Liver (tissue), 9 donors: Measurements from ENCODE around the gene COL27A1. TPM values are rescaled to one million over a fixed set of nuclear protein-coding genes. Genes with fewer than 3 reads are reported as not detected.

Source experiments
- DNase-seq: peaks from one replicate; pipeline ENCODE4 v3.0.0-alpha.2; 2017; ENCODE audit warnings: low spot score
- H3K27ac ChIP-seq, 2 donors: one replicate each; pipeline ENCODE4 v1.7.0; 2013; ENCODE audit warnings: inconsistent platforms in 2 of 2, low read length in 2 of 2, control low read depth in 1 of 2, low read depth in 1 of 2, mild to moderate bottlenecking in 1 of 2
- H3K27me3 ChIP-seq, 4 donors: one replicate each; pipeline versions ENCODE4 v1.6.1 to v1.7.0; 2013; ENCODE audit warnings: low read length in 3 of 4, inconsistent platforms in 1 of 4, mild to moderate bottlenecking in 1 of 4, moderate library complexity in 1 of 4; ENCODE audit not compliant: control insufficient read depth in 4 of 4, insufficient read depth in 4 of 4
- H3K36me3 ChIP-seq, 4 donors: one replicate each; pipeline versions ENCODE4 v1.6.1 to v1.7.0; 2013; ENCODE audit warnings: low read length in 3 of 4, mild to moderate bottlenecking in 3 of 4, low read depth in 1 of 4, moderate library complexity in 1 of 4; ENCODE audit not compliant: control insufficient read depth in 4 of 4, insufficient read depth in 3 of 4
- H3K4me1 ChIP-seq, 4 donors: one replicate each; pipeline versions ENCODE4 v1.6.1 to v1.7.0; 2013; ENCODE audit warnings: low read length in 3 of 4, mild to moderate bottlenecking in 3 of 4, moderate library complexity in 1 of 4; ENCODE audit not compliant: control insufficient read depth in 4 of 4, insufficient read depth in 4 of 4
- H3K4me3 ChIP-seq, 3 donors: one replicate each; pipeline versions ENCODE4 v1.6.1 to v1.7.0; 2013; ENCODE audit warnings: low read length in 3 of 3, control low read depth in 1 of 3, low read depth in 1 of 3, mild to moderate bottlenecking in 1 of 3
- H3K9ac ChIP-seq, 2 donors: one replicate each; pipeline ENCODE4 v1.7.0; 2013; ENCODE audit warnings: low read length in 2 of 2, mild to moderate bottlenecking in 2 of 2, moderate library complexity in 2 of 2, control low read depth in 1 of 2, low read depth in 1 of 2
- H3K9me3 ChIP-seq, 4 donors: one replicate each; pipeline versions ENCODE4 v1.6.1 to v1.7.0; 2013; ENCODE audit warnings: low read length in 3 of 4; ENCODE audit not compliant: control insufficient read depth in 4 of 4
- EGR1 ChIP-seq, 2 donors: IDR thresholded peaks; 2 replicates each; pipeline ENCODE4 v1.6.1; 2016 to 2018; ENCODE audit warnings: antibody characterized with exemption in 2 of 2, low read depth in 2 of 2
- FOXA1 ChIP-seq: IDR thresholded peaks from 2 replicates; pipeline ENCODE4 v1.6.1; 2016; ENCODE audit warnings: antibody characterized with exemption
- FOXA2 ChIP-seq: IDR thresholded peaks from 2 replicates; pipeline ENCODE4 v1.6.1; 2016; ENCODE audit warnings: antibody characterized with exemption
- GABPA ChIP-seq, 2 donors: IDR thresholded peaks in 1 of 2; conservative IDR thresholded peaks in 1 of 2; 2 replicates each; pipeline ENCODE4 v1.6.1; 2016; ENCODE audit warnings: antibody characterized with exemption in 2 of 2, mild to moderate bottlenecking in 1 of 2, moderate library complexity in 1 of 2
- HNF4A ChIP-seq, 2 donors: conservative IDR thresholded peaks; 2 replicates each; pipeline ENCODE4 v1.6.1; 2016; ENCODE audit warnings: antibody characterized with exemption in 2 of 2, mild to moderate bottlenecking in 2 of 2
- HNF4G ChIP-seq: IDR thresholded peaks from 2 replicates; pipeline ENCODE4 v1.6.1; 2016; ENCODE audit warnings: antibody characterized with exemption
- JUND ChIP-seq, 2 donors: IDR thresholded peaks; 2 replicates each; pipeline ENCODE4 v1.6.1; 2016; ENCODE audit warnings: antibody characterized with exemption in 2 of 2
- NR2F2 ChIP-seq: IDR thresholded peaks from 2 replicates; pipeline ENCODE4 v1.6.1; 2016; ENCODE audit warnings: antibody characterized with exemption
- RAD21 ChIP-seq, 2 donors: IDR thresholded peaks; 2 replicates each; pipeline ENCODE4 v1.6.1; 2016; ENCODE audit warnings: antibody characterized with exemption in 2 of 2, mild to moderate bottlenecking in 2 of 2
- RXRA ChIP-seq, 2 donors: IDR thresholded peaks; 2 replicates each; pipeline ENCODE4 v1.6.1; 2017 to 2018; ENCODE audit warnings: antibody characterized with exemption in 2 of 2, mild to moderate bottlenecking in 1 of 2
- SP1 ChIP-seq: IDR thresholded peaks from 2 replicates; pipeline ENCODE4 v1.6.1; 2018; ENCODE audit warnings: antibody characterized with exemption, mild to moderate bottlenecking
- TAF1 ChIP-seq: conservative IDR thresholded peaks from 2 replicates; pipeline ENCODE4 v1.6.1; 2016; ENCODE audit warnings: antibody characterized with exemption, mild to moderate bottlenecking
- YY1 ChIP-seq: IDR thresholded peaks from 2 replicates; pipeline ENCODE4 v1.6.1; 2016; ENCODE audit warnings: antibody characterized with exemption, mild to moderate bottlenecking
- WGBS: extraction: QIAGEN DNeasy Blood & Tissue Kit; methylation state at CpG from one replicate; pipeline ENCODE4 v1.1.7; 2013; 5-methylcytosine and 5-hydroxymethylcytosine counted together
- polyA plus RNA-seq, 2 donors: library from polyadenylated mRNA; stranded (reverse) in 1 of 2; unstranded in 1 of 2; fragments of 200-250 nt in 1 of 2; fragments of >200 nt in 1 of 2; fragmentation: Nextera tagmentation in 1 of 2; extraction: Ambion mirVana in 1 of 2; gene quantifications; one replicate each; pipeline versions ENCODE4 v1.2.1 to v1.2.3, GENCODE V29; 2013 to 2015
- total RNA-seq, 2 donors: library from RNA; depleted of rRNA; stranded (reverse); fragments of >200 nt; gene quantifications; one replicate each; pipeline ENCODE4 v1.2.3, GENCODE V29; 2014
- TF ChIP-seq, protein P1 (sequence below): fragments of 150-350 bp; IDR thresholded peaks from 2 replicates; pipeline ENCODE4 v1.5.1; 2017; ENCODE audit warnings: improper control_type of control experiment, low read depth, low read length; ENCODE audit not compliant: missing input control
- TF ChIP-seq, protein P2 (sequence below): IDR thresholded peaks from 2 replicates; pipeline ENCODE4 v1.6.1; 2016; ENCODE audit warnings: antibody characterized with exemption
- TF ChIP-seq, protein P3 (sequence below): IDR thresholded peaks from 2 replicates; pipeline ENCODE4 v1.6.1; 2016; ENCODE audit warnings: antibody characterized with exemption
- TF ChIP-seq, protein P4 (sequence below): IDR thresholded peaks from 2 replicates; pipeline ENCODE4 v1.6.1; 2016; ENCODE audit warnings: antibody characterized with exemption, mild to moderate bottlenecking
- TF ChIP-seq, protein P5 (sequence below): IDR thresholded peaks from 2 replicates; pipeline ENCODE4 v1.6.1; 2016; ENCODE audit warnings: antibody characterized with exemption
- donor health status: healthy.
- donor health status: healthy.
- donor health status: healthy.
- donor health status: healthy.
- donor health status: healthy.

COL27A1 gene
- total and polyA plus RNA-seq, 4 donors: 7.0 to 20.4 (median 12.0) TPM

DNA sequence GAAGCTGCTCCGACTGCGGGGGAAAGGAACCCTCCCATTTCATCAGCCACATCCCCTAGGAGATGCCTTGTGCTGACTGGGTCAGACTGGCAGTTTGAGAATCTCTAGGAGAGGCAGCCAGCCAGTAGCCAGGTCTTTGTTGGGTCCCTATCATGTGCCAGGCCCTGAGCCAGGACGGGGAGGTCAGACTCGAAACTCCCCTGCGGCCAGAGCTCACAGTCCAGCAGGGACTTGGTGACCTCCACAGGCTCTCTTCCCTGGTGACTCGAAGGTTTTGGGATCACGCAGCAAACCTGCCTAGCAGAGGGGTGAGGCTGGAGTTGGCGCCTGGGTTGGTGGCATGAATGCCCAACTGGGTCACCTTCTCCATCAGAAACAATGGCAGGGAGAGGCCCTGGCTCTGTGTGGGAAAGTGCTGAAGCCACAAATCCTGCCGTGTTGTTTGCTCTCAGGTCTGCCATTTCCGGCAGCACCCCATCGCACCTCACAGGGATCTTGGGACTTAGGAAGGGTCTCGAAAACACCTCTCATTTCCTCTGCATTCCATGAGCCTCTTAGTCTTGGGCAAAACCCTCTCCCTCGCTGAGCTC, 153.1 kb downstream of the COL27A1 start (continued):
- TF ChIP-seq, protein P1, sequence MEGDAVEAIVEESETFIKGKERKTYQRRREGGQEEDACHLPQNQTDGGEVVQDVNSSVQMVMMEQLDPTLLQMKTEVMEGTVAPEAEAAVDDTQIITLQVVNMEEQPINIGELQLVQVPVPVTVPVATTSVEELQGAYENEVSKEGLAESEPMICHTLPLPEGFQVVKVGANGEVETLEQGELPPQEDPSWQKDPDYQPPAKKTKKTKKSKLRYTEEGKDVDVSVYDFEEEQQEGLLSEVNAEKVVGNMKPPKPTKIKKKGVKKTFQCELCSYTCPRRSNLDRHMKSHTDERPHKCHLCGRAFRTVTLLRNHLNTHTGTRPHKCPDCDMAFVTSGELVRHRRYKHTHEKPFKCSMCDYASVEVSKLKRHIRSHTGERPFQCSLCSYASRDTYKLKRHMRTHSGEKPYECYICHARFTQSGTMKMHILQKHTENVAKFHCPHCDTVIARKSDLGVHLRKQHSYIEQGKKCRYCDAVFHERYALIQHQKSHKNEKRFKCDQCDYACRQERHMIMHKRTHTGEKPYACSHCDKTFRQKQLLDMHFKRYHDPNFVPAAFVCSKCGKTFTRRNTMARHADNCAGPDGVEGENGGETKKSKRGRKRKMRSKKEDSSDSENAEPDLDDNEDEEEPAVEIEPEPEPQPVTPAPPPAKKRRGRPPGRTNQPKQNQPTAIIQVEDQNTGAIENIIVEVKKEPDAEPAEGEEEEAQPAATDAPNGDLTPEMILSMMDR: no peak
- no peak for TF ChIP-seq HNF4G

DNA sequence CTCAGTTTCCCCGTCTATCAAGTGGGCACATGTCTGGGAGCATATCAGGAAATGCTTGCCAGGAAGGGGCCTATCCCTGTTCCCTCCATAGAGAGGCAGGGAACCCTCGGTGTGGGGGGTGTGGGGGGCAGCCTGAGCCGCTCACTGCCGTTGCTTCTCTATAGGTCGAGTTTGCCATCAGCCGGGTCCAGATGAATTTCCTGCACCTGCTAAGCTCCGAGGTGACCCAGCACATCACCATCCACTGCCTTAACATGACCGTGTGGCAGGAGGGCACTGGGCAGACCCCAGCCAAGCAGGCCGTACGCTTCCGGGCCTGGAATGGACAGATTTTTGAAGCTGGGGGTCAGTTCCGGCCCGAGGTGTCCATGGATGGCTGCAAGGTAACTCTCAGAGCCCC, 153.8 kb downstream of the COL27A1 start:
- DNase-seq: no peak
- peaks cover 0 to 8% (median 1%) of the 10 kb centered on the region in 4 donors for H3K36me3 ChIP-seq

More for the DNA sequence above, 153.8 kb downstream of the COL27A1 start:
- H3K27ac ChIP-seq: peak overlapping the region in 1 of 2 donors; percentile 64
- WGBS: 94% methylated on average over 13 of the region's 13 CpGs
- H3K4me3 ChIP-seq: no peak overlapping the region
- no peak overlapping the region for H3K9ac ChIP-seq
- H3K27me3 ChIP-seq: no peaks in the 10 kb centered on the region
- no peaks in the 10 kb centered on the region for H3K9me3 ChIP-seq
- H3K4me1 ChIP-seq: peaks cover 0 to 33% (median 15%) of the 10 kb centered on the region in 4 donors
- TF ChIP-seq, protein P2, sequence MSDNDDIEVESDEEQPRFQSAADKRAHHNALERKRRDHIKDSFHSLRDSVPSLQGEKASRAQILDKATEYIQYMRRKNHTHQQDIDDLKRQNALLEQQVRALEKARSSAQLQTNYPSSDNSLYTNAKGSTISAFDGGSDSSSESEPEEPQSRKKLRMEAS: no peak
- TF ChIP-seq NR2F2 (no peak), TAF1 (no peak), SP1 (no peak), FOXA1 (no peak), RAD21 (IDR thresholded peaks at IDR 0.05) (no peak), JUND (IDR thresholded peaks at IDR 0.05) (no peak), RXRA (IDR thresholded peaks at IDR 0.05) (no peak), HNF4A (conservative IDR thresholded peaks at IDR 0.05) (no peak), HNF4G (no peak), FOXA2 (no peak), GABPA (IDR thresholded peaks at IDR 0.05 in 1 of 2, conservative IDR thresholded peaks at IDR 0.05 in 1 of 2) (no peak), YY1 (no peak), EGR1 (IDR thresholded peaks at IDR 0.05; ENCODE audit: low read depth in 2 of 2) (no peak)
- TF ChIP-seq, protein P3, sequence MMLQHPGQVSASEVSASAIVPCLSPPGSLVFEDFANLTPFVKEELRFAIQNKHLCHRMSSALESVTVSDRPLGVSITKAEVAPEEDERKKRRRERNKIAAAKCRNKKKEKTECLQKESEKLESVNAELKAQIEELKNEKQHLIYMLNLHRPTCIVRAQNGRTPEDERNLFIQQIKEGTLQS: no peak
- TF ChIP-seq, protein P4, sequence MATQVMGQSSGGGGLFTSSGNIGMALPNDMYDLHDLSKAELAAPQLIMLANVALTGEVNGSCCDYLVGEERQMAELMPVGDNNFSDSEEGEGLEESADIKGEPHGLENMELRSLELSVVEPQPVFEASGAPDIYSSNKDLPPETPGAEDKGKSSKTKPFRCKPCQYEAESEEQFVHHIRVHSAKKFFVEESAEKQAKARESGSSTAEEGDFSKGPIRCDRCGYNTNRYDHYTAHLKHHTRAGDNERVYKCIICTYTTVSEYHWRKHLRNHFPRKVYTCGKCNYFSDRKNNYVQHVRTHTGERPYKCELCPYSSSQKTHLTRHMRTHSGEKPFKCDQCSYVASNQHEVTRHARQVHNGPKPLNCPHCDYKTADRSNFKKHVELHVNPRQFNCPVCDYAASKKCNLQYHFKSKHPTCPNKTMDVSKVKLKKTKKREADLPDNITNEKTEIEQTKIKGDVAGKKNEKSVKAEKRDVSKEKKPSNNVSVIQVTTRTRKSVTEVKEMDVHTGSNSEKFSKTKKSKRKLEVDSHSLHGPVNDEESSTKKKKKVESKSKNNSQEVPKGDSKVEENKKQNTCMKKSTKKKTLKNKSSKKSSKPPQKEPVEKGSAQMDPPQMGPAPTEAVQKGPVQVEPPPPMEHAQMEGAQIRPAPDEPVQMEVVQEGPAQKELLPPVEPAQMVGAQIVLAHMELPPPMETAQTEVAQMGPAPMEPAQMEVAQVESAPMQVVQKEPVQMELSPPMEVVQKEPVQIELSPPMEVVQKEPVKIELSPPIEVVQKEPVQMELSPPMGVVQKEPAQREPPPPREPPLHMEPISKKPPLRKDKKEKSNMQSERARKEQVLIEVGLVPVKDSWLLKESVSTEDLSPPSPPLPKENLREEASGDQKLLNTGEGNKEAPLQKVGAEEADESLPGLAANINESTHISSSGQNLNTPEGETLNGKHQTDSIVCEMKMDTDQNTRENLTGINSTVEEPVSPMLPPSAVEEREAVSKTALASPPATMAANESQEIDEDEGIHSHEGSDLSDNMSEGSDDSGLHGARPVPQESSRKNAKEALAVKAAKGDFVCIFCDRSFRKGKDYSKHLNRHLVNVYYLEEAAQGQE: no peak
- TF ChIP-seq, protein P5, sequence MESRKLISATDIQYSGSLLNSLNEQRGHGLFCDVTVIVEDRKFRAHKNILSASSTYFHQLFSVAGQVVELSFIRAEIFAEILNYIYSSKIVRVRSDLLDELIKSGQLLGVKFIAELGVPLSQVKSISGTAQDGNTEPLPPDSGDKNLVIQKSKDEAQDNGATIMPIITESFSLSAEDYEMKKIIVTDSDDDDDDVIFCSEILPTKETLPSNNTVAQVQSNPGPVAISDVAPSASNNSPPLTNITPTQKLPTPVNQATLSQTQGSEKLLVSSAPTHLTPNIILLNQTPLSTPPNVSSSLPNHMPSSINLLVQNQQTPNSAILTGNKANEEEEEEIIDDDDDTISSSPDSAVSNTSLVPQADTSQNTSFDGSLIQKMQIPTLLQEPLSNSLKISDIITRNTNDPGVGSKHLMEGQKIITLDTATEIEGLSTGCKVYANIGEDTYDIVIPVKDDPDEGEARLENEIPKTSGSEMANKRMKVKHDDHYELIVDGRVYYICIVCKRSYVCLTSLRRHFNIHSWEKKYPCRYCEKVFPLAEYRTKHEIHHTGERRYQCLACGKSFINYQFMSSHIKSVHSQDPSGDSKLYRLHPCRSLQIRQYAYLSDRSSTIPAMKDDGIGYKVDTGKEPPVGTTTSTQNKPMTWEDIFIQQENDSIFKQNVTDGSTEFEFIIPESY: no peak
- TF ChIP-seq, protein P1: no peak
